HL-60/S4 treated with retinoic acid at 250 ng/mL for 4 days and 3 days (cell line): Measurements from ENCODE around the gene CCR5.

Experiments used
- in situ Hi-C: fragments of 300-500 bp; cut with MboI; formaldehyde crosslinking; loops from 2 replicates; pipeline ENCODE4 v1.7.0; 2022; ENCODE audit warnings: low sequenced_read_pairs

Gene CCR5

GRCh38 chr3:46356909-46357308 lies 13.8 kb upstream of the CCR5 start:
- in situ Hi-C loops, result loop anchor here (25.0 kb wide), 1 partner anchor 420 kb away; the partner anchor contains the start of gene CXCR6

- in situ Hi-C loops, result loop anchor here (25.0 kb wide), 1 partner anchor 421 kb away; the partner anchor contains the start of gene CXCR6
Measured at GRCh38 chr3:46358466-46358865, 12.3 kb upstream of the CCR5 start.

- in situ Hi-C loops, result loop anchor here (25.0 kb wide), 1 partner anchor 423 kb away; the partner anchor contains the start of gene CXCR6
Measured at GRCh38 chr3:46359733-46360493, 10.8 kb upstream of the CCR5 start.

GRCh38 chr3:46360907-46361306 lies 9.8 kb upstream of the CCR5 start:
- in situ Hi-C loops, result loop anchor here (25.0 kb wide), 1 partner anchor 424 kb away; the partner anchor contains the start of gene CXCR6

- in situ Hi-C loops, result loop anchor here (25.0 kb wide), 1 partner anchor 424 kb away; the partner anchor contains the start of gene CXCR6
Measured at GRCh38 chr3:46361408-46362283, 9.1 kb upstream of the CCR5 start.

- in situ Hi-C loops, result loop anchor here (5.0 to 25.0 kb wide), 2 partner anchors 153 to 428 kb away; partner anchors contain the start of gene CXCR6
Measured at GRCh38 chr3:46365041-46365440, 5.7 kb upstream of the CCR5 start.

GRCh38 chr3:46365737-46366524 lies 4.8 kb upstream of the CCR5 start:
- in situ Hi-C loops, result loop anchor here (5.0 to 25.0 kb wide), 2 partner anchors 154 to 429 kb away; partner anchors contain the start of gene CXCR6

GRCh38 chr3:46367811-46368210 lies 2.9 kb upstream of the CCR5 start:
- in situ Hi-C loops, result loop anchor here (5.0 to 25.0 kb wide), 2 partner anchors 156 to 431 kb away; partner anchors contain the start of gene CXCR6

GRCh38 chr3:46368569-46368968 lies 2.2 kb upstream of the CCR5 start:
- in situ Hi-C loops, result loop anchor here (5.0 to 25.0 kb wide), 2 partner anchors 156 to 431 kb away; partner anchors contain the start of gene CXCR6

- in situ Hi-C loops, result loop anchor here (5.0 to 25.0 kb wide), 2 partner anchors 157 to 432 kb away; partner anchors contain the start of gene CXCR6
Measured at GRCh38 chr3:46369151-46369550, 1.6 kb upstream of the CCR5 start.

- in situ Hi-C loops, result loop anchor here (5.0 to 25.0 kb wide), 3 partner anchors 157 to 432 kb away; partner anchors contain the start of gene CXCR6
Measured at GRCh38 chr3:46369675-46370132, 1.0 kb upstream of the CCR5 start.

GRCh38 chr3:46371519-46372340 lies 984 bp downstream of the CCR5 start:
- in situ Hi-C loops, result loop anchor here (5.0 to 25.0 kb wide), 2 partner anchors 284 to 434 kb away; partner anchors contain the start of gene CXCR6

GRCh38 chr3:46372492-46373359 lies 2.0 kb downstream of the CCR5 start:
- in situ Hi-C loops, result loop anchor here (5.0 to 25.0 kb wide), 2 partner anchors 285 to 435 kb away; partner anchors contain the start of gene CXCR6

GRCh38 chr3:46374755-46375154 lies 4.0 kb downstream of the CCR5 start:
- in situ Hi-C loops, result loop anchor here (5.0 to 25.0 kb wide), 2 partner anchors 287 to 437 kb away; partner anchors contain the start of gene CXCR6

GRCh38 chr3:46375218-46375617 lies 4.5 kb downstream of the CCR5 start:
- in situ Hi-C loops, result no loop called here

GRCh38 chr3:46375814-46376213 lies 5.1 kb downstream of the CCR5 start:
- in situ Hi-C loops, result no loop called here

GRCh38 chr3:46378426-46378942 lies 7.7 kb downstream of the CCR5 start:
- in situ Hi-C loops, result no loop called here
